PC-3 (cell line): ENCODE data around the gene UBXN4.

Experiments used
- EZH2phosphoT487 ChIP-seq: fragments of 300-600 bp; sonication (generic); IDR thresholded peaks from 2 replicates; pipeline ENCODE4 v1.6.1; 2018; ENCODE audit warnings: mild to moderate bottlenecking, antibody characterized with exemption, low read length, borderline replicate concordance
- TF ChIP-seq, protein P1 (sequence below): fragments of 300-600 bp; sonication (generic); conservative IDR thresholded peaks from 2 replicates; pipeline ENCODE4 v1.5.1; 2017; ENCODE audit warnings: antibody characterized with exemption, low read depth, mild to moderate bottlenecking, low read length

DNA sequence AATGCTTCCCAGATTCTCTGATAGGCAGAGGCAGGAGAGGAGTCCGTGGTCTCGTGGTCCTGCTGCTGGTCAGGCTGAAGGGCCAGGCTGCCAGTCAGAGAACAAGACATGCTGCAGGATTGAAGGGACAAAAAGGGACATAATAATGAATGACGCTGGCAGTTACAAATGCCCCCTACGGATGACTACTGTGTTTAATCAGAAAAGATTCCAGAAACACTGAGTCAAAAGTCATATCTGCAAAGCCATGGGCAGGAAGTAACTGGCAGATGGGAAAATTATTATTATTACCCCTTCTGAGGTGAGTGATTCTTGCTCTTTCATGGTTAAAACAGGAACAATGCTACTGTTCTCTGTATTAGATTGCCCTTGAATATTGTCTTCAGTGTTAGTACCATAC is 76.3 kb downstream of the UBXN4 start:
- TF ChIP-seq, protein P1, sequence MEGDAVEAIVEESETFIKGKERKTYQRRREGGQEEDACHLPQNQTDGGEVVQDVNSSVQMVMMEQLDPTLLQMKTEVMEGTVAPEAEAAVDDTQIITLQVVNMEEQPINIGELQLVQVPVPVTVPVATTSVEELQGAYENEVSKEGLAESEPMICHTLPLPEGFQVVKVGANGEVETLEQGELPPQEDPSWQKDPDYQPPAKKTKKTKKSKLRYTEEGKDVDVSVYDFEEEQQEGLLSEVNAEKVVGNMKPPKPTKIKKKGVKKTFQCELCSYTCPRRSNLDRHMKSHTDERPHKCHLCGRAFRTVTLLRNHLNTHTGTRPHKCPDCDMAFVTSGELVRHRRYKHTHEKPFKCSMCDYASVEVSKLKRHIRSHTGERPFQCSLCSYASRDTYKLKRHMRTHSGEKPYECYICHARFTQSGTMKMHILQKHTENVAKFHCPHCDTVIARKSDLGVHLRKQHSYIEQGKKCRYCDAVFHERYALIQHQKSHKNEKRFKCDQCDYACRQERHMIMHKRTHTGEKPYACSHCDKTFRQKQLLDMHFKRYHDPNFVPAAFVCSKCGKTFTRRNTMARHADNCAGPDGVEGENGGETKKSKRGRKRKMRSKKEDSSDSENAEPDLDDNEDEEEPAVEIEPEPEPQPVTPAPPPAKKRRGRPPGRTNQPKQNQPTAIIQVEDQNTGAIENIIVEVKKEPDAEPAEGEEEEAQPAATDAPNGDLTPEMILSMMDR, result no peak
- no peak for TF ChIP-seq EZH2phosphoT487
